ENCODE results near the gene TMEM263.

GRCh38 chr12:106994579-106995220, 39.0 kb downstream of the TMEM263 start:
- no peak for TF ChIP-seq CTCF (IDR thresholded peaks at IDR 0.05; ENCODE audit: low read depth, low read length)
- TF ChIP-seq EZH2phosphoT487 (IDR thresholded peaks at IDR 0.05; ENCODE audit: low read depth), result no peak
